Astrocyte of the spinal cord (primary cell): Measurements from ENCODE around the gene ENOPH1.
"Not testable (repeated sequence)": the region's sequence is repeated elsewhere in the genome, so short reads cannot be mapped to it uniquely, and the experiment has no call there.

Source experiments
- DNase-seq: peaks from one replicate; pipeline ENCODE4 v3.0.0; 2011; ENCODE audit warnings: low read depth, low spot score
- H3K4me3 ChIP-seq: 2 replicates; pipeline ENCODE4 v1.5.1; 2011; ENCODE audit warnings: low read depth, mild to moderate bottlenecking, low read length, moderate library complexity
- CTCF ChIP-seq: IDR thresholded peaks from 2 replicates; pipeline ENCODE4 v1.5.1; 2012; ENCODE audit warnings: low read depth, mild to moderate bottlenecking, low read length, inconsistent platforms
- in situ Hi-C: cut with HindIII; loops from 2 replicates; pipeline ENCODE4 v1.10.0; 2017; ENCODE audit warnings: low sequenced_read_pairs

The ENOPH1 gene

GRCh38 chr4:82394896-82395295 is 35.5 kb upstream of the ENOPH1 start:
- TF ChIP-seq CTCF: no peak
- in situ Hi-C loops: no loop called here
- H3K4me3 ChIP-seq: no peak overlapping the region
- no peak for DNase-seq

GRCh38 chr4:82397527-82397926 is 32.9 kb upstream of the ENOPH1 start:
- in situ Hi-C loops: no loop called here
- H3K4me3 ChIP-seq: no peak overlapping the region
- no peak for TF ChIP-seq CTCF
- DNase-seq: no peak

- DNase-seq: no peak
- in situ Hi-C loops: no loop called here
- no peak overlapping the region for H3K4me3 ChIP-seq
- TF ChIP-seq CTCF: no peak
Observed at GRCh38 chr4:82398263-82398662, 32.1 kb upstream of the ENOPH1 start.

- TF ChIP-seq CTCF: no peak
- no peak for DNase-seq
- no peak overlapping the region for H3K4me3 ChIP-seq
- in situ Hi-C loops: no loop called here
Observed at GRCh38 chr4:82401600-82401999, 28.8 kb upstream of the ENOPH1 start.

GRCh38 chr4:82402196-82402775 is 28.1 kb upstream of the ENOPH1 start:
- no peak for DNase-seq
- in situ Hi-C loops: no loop called here
- H3K4me3 ChIP-seq: no peak overlapping the region
- TF ChIP-seq CTCF: no peak

- no peak overlapping the region for H3K4me3 ChIP-seq
- TF ChIP-seq CTCF: no peak
- DNase-seq: no peak
- in situ Hi-C loops: no loop called here
Observed at GRCh38 chr4:82403725-82404124, 26.7 kb upstream of the ENOPH1 start.

GRCh38 chr4:82415061-82415460 is 15.3 kb upstream of the ENOPH1 start:
- in situ Hi-C loops, H3K4me3 ChIP-seq, DNase-seq: not testable (repeated sequence)
